MCF 10A (cell line): Measurements from ENCODE around the gene TNFRSF9. TPM values are rescaled to one million over a fixed set of nuclear protein-coding genes. Genes with fewer than 3 reads are reported as not detected.

Experiments used
- BruUV-seq: library from RNA; stranded (reverse); fragments of 400-500 nt; replicated peaks from 2 replicates; lab custom pipeline; 2021; lab: Mats Ljungman, UMichigan
- CTCF ChIA-PET: fragments of 300-600 bp; sonication (Branson Sonifier 250); formaldehyde crosslinking; extraction: SDS; loops from one replicate; lab custom pipeline; 2021; ENCODE audit warnings: antibody characterized with exemption, inconsistent platforms; lab: Yijun Ruan, JAX
- POLR2A ChIA-PET: fragments of 300-600, 350-650 bp; sonication (Branson Sonifier 250); formaldehyde crosslinking; extraction: SDS; loops from one replicate; lab custom pipeline; 2020; ENCODE audit warnings: antibody characterized with exemption, inconsistent platforms; lab: Yijun Ruan, JAX
- DNase-seq: peaks from one replicate; pipeline ENCODE4 v3.0.0-alpha.2; 2018; ENCODE audit not compliant: unreplicated experiment
- H3K27ac Mint-ChIP-seq: one replicate; pipeline ENCODE4 v1.8.0; 2022; ENCODE audit warnings: mild to moderate bottlenecking, low read depth, mixed read lengths; ENCODE audit not compliant: unreplicated experiment
- H3K27me3 Mint-ChIP-seq: one replicate; pipeline ENCODE4 v1.8.0; 2022; ENCODE audit warnings: mixed read lengths; ENCODE audit not compliant: insufficient read depth, unreplicated experiment
- H3K36me3 Mint-ChIP-seq: one replicate; pipeline ENCODE4 v1.8.0; 2022; ENCODE audit warnings: mild to moderate bottlenecking, moderate library complexity, mixed read lengths; ENCODE audit not compliant: insufficient read depth, unreplicated experiment
- H3K4me1 Mint-ChIP-seq: one replicate; pipeline ENCODE4 v1.8.0; 2022; ENCODE audit warnings: mixed read lengths; ENCODE audit not compliant: insufficient read depth, unreplicated experiment
- H3K4me3 Mint-ChIP-seq: one replicate; pipeline ENCODE4 v1.8.0; 2022; ENCODE audit warnings: mild to moderate bottlenecking, moderate library complexity, mixed read lengths; ENCODE audit not compliant: unreplicated experiment
- H3K9me3 Mint-ChIP-seq: one replicate; pipeline ENCODE4 v1.8.0; 2022; ENCODE audit warnings: mixed read lengths; ENCODE audit not compliant: unreplicated experiment
- intact Hi-C: fragments of 100-400 bp; cut with micrococcal nuclease; formaldehyde crosslinking; loops from 2 replicates; pipeline ENCODE4 v1.14.1; 2022
- total RNA-seq: library from RNA; stranded (reverse); gene quantifications from 2 replicates; pipeline ENCODE4 v1.2.3, GENCODE V29; 2022
- TF ChIP-seq, protein P1 (sequence below): fragments of 200-600 bp; IDR thresholded peaks from one replicate; pipeline ENCODE4 v1.8.0; 2022; ENCODE audit warnings: antibody characterized with exemption, mild to moderate bottlenecking; ENCODE audit not compliant: unreplicated experiment

The TNFRSF9 gene
- total RNA-seq, 1 experiment from 2014 or later, result 0.98 TPM

GRCh38 chr1:7983086-7983778 lies 42.6 kb upstream of the TNFRSF9 start:
- H3K27me3 Mint-ChIP-seq, result no peaks in the 10 kb centered on the region
- BruUV-seq, result no TSS peak
- peak overlapping the region; percentile 54 for H3K27ac Mint-ChIP-seq
- H3K36me3 Mint-ChIP-seq, result peaks cover 88% of the 10 kb centered on the region
- no peaks in the 10 kb centered on the region for H3K9me3 Mint-ChIP-seq
- ChIA-PET CTCF (interaction anchor here (0.5 to 5.1 kb wide), 21 partner anchors 7 to 541 kb away, joined by 3 to 49 read pairs (median 4); no protein-coding TSS in a partner anchor), POLR2A (interaction anchor here (0.8 to 5.8 kb wide), 9 partner anchors 10 to 332 kb away, joined by 3 to 35 read pairs (median 4); no protein-coding TSS in a partner anchor)
- TF ChIP-seq, protein P1, sequence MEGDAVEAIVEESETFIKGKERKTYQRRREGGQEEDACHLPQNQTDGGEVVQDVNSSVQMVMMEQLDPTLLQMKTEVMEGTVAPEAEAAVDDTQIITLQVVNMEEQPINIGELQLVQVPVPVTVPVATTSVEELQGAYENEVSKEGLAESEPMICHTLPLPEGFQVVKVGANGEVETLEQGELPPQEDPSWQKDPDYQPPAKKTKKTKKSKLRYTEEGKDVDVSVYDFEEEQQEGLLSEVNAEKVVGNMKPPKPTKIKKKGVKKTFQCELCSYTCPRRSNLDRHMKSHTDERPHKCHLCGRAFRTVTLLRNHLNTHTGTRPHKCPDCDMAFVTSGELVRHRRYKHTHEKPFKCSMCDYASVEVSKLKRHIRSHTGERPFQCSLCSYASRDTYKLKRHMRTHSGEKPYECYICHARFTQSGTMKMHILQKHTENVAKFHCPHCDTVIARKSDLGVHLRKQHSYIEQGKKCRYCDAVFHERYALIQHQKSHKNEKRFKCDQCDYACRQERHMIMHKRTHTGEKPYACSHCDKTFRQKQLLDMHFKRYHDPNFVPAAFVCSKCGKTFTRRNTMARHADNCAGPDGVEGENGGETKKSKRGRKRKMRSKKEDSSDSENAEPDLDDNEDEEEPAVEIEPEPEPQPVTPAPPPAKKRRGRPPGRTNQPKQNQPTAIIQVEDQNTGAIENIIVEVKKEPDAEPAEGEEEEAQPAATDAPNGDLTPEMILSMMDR, result no peak
- intact Hi-C loops, result loop anchor here (2.0 to 5.0 kb wide), 3 partner anchors 34 to 366 kb away; no protein-coding TSS in a partner anchor
- DNase-seq, result no peak
- no peak overlapping the region for H3K4me3 Mint-ChIP-seq
- peaks cover 6% of the 10 kb centered on the region for H3K4me1 Mint-ChIP-seq

GRCh38 chr1:7980984-7981383 lies 40.3 kb upstream of the TNFRSF9 start:
- no TSS peak for BruUV-seq
- POLR2A ChIA-PET, result interaction anchor here (1.0 to 5.8 kb wide), 7 partner anchors 23 to 333 kb away, joined by 3 to 35 read pairs (median 7); no protein-coding TSS in a partner anchor
- H3K27me3 Mint-ChIP-seq, result no peaks in the 10 kb centered on the region
- no peaks in the 10 kb centered on the region for H3K9me3 Mint-ChIP-seq
- peaks cover 6% of the 10 kb centered on the region for H3K4me1 Mint-ChIP-seq
- CTCF ChIA-PET, result interaction anchor here (0.6 to 5.1 kb wide), 13 partner anchors 13 to 1008 kb away, joined by 3 to 32 read pairs (median 4); no protein-coding TSS in a partner anchor
- DNase-seq, result peak; percentile 9
- no peak overlapping the region for H3K4me3 Mint-ChIP-seq
- H3K36me3 Mint-ChIP-seq, result peaks cover 90% of the 10 kb centered on the region
- peak overlapping the region; percentile 77 for H3K27ac Mint-ChIP-seq
- TF ChIP-seq, protein P1, result no peak
- intact Hi-C loops, result loop anchor here (5.0 kb wide), 2 partner anchors 36 to 256 kb away; no protein-coding TSS in a partner anchor

GRCh38 chr1:7975212-7975865 lies 34.7 kb upstream of the TNFRSF9 start:
- Mint-ChIP-seq H3K27me3 (no peaks in the 10 kb centered on the region), H3K9me3 (no peaks in the 10 kb centered on the region), H3K27ac (no peak overlapping the region), H3K4me1 (no peaks in the 10 kb centered on the region), H3K36me3 (peaks cover 81% of the 10 kb centered on the region), H3K4me3 (no peak overlapping the region)
- intact Hi-C loops, result loop anchor here (1.0 kb wide), 3 partner anchors 167 to 374 kb away; no protein-coding TSS in a partner anchor
- CTCF ChIA-PET, result interaction anchor here (0.6 to 3.1 kb wide), 47 partner anchors 8 to 758 kb away, joined by 3 to 30 read pairs (median 5); partner anchors contain the start of gene SLC45A1
- DNase-seq, result peak; percentile 87
- BruUV-seq, result no TSS peak
- POLR2A ChIA-PET, result interaction anchor here (0.6 to 4.9 kb wide), 18 partner anchors 10 to 374 kb away, joined by 3 to 18 read pairs (median 4); partner anchors contain the start of genes PARK7 and TNFRSF9
- TF ChIP-seq, protein P1, result peak; percentile 95
